Germinal center (tissue), 1 donor: ENCODE results near the gene CELSR1.

Experiments
- DNase-seq: peaks from one replicate; pipeline ENCODE4 v3.0.0; 2012; ENCODE audit warnings: mixed read lengths, low spot score

Gene CELSR1

DNA sequence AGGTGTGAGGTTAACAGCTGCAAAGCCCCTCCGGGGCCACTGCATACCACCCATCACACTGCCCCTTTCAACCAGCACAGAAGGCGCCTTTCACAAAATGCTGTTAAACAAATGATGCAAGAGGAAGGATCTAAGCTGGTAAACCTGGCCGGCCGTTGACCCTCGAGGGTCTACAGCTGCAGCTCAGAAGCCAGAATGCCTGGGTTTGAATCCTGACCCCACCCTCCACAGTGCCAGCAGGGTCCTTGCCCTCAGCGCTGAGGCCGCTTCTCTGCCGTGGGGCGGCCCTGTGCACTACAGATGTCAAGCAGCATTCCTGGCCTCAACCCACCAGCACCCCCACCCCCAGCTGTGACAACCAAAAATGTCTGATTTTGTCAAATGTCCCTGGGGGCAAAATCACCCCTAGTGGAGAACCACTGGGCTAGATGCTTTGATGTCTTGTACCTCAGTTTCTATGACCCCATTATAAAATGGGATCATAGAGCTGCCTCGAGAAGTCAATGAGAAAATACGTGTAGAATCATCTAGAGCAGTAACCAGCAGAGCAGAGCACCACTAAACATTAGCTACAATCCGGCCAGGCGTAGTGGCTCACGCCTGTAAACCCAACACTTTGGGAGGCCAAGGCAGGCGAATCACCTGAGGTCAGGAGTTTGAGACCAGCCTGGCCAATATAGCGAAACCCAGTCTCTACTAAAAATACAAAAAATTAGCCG, 77.9 kb downstream of the CELSR1 start:
- DNase-seq = no peak

GRCh38 chr22:46458525-46458924, 78.9 kb downstream of the CELSR1 start:
- DNase-seq = no peak

GRCh38 chr22:46457502-46458488, 79.6 kb downstream of the CELSR1 start:
- DNase-seq = no peak

DNA sequence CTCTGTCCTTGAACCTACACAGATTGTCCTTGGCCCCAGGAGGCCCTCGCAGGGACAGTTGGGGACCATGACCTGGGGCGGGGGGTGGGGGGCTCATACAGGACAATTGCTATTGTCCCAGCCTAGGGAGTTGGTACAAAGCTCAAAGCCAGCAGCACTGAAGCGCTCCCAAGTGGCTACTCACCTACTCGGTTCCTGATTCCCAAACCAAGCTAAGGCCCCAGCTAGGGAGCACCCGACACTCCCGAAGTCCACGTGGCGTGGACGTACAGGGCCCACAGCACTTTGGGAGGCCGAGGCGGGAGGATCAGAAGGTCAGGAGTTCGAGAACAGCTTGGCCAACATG, 80.6 kb downstream of the CELSR1 start:
- DNase-seq = no peak

DNA sequence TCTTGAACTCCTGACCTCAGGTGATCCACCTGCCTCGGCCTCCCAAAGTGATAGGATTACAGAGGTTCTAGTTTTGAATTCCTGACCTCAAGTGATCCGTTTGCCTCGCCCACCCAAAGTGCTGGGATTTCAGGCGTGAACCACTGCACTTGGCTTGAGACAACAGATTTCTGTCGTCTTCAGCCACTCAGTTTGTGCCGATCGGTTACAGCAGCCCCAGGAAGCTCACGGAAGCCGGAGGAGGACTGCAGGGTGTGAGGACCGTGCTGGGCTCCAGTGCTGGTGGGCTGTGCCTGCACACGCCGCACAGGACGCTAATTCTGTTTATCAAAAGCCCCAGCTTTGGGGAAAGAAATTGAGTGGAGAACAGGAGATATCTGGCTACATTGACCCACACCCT, 82.0 kb downstream of the CELSR1 start:
- DNase-seq = no peak

DNA sequence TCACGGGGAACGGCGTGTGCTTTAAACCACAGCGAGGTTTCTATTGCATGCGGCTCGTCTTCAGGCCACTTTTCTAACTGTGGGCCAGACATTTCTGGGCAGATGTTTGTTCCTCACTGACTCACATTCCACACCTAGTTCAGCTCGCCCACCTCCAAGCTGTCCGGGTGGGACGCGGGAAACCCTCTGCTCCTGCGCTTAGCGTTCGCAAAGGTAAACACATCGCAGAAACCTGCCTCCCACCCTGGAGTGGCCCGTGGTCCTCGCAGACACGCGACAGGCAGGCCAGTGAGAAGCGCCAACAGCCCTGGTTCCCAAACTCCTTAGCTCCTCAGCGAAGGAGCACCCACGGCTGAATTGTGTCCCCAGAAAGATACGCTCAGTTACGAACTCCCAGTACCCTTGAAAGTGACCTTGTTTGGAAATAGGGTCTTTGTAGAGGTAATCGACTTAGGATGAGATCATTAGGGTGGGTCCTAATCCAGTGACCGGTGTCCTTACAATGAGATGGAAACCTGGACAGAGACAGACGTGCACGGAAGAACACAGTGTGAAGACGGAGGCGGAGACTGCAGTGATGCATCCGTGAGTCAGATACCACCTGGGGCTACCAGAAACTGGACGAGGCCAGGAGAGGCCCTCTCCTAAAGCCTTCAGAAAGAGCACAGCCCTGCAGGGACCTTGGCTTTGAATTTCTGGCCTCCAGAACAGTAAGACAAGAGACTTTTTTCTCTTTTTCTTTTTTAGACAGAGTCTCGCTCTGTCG, 82.7 kb downstream of the CELSR1 start:
- no peak for DNase-seq

DNA sequence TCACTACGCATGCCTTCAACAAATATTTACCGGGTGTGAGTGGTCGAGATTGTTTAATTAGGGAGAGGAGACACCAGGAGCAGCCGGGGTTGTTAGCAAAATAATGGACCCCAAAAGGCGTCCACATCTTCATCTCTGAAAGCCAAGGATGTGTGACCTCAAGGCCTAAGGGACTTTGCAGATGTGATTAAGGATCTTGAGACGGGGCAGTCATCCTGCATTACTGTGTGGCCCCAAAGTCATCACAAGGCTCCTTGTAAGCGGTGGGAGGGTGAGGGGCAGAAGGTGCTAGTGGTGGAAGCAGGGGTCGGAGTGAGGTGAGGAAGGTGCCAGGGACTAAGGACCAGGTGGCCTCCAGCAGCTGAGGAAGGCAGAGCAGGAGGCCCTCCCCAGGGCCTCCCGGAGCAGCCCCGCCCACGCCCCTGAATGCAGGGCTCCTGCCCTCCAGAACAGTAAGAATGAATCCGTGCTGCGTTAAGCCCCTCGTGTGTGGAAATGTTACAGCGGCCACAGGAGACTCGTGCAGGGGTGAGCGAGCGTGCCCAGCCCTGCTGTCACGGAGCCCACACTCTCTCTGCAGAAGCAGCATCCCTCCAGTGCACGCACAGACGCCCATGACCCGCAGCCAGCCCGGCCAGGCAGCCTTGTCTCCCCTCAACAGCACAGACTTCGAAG, 83.5 kb downstream of the CELSR1 start:
- DNase-seq = no peak

DNA sequence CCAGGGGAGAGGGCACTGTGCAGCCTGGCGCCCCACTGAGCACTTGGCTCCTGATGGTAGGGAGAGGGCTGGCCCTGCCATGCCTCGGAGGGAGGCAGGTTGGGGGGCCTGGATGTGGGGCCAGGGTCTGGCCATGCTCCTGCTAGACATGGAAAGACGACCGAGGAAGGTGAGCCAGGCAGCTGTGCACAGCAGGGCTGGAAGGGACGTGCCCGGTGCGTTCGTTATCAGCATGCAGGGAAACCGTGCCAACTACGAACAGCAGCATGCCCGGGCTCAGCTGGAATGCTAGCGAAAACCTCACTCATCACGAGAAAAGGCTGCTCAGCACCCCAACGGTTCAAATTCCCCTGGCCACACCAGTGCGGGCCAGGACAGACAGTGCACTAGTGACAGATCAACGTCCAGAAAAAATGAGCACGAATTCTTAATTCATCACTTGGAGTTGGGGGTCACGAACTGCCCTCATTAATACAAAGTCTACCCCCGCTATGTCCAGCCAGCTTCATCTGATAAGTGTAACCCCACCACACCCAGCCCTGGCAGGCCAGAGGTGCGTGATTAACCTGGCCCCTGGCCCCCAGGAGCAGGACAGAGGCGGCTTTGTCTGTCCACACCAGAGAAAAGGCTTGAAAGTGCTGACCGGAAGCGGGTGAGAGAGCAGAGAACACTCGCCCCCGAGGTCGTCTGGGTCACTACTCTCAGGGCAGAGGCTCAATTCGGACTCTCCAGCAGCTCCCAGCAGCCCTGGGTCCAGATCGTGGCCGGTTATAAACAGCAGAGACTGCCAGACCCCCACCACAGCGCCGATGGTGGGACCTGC, 84.2 kb downstream of the CELSR1 start:
- no peak for DNase-seq

GRCh38 chr22:46452195-46453005, 85.0 kb downstream of the CELSR1 start:
- DNase-seq = no peak

GRCh38 chr22:46451741-46452140, 85.7 kb downstream of the CELSR1 start:
- DNase-seq = no peak

DNA sequence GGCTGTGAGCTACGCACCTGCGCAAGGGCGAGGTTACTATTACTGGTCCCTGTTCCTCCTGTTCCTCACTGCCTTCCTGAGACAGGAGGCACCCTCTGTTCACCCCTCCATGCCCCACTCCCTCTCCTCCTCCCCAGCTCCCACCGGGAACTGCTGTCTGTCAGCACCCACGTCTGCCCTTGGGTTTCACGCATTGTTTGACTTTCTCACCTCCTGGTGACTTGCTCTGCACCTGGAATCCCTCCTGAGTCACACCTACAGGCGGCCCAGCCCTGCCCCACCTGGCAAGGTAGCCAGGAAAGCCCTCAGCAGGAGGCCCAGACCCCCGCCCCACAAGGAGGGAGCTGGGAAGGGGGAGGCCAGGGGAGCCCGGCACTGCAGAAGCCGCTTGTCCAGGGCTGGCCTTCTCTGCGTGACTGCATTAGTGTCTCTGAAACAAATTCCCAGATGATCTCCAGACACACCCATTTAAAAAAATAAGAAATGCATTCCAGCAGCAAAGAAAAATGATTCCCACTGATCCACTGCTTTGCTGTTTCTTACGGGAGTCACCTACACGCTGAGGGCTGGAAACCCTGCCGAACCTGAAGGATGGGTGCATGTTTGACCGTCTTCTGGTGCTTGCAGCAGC, 86.4 kb downstream of the CELSR1 start:
- no peak for DNase-seq

DNA sequence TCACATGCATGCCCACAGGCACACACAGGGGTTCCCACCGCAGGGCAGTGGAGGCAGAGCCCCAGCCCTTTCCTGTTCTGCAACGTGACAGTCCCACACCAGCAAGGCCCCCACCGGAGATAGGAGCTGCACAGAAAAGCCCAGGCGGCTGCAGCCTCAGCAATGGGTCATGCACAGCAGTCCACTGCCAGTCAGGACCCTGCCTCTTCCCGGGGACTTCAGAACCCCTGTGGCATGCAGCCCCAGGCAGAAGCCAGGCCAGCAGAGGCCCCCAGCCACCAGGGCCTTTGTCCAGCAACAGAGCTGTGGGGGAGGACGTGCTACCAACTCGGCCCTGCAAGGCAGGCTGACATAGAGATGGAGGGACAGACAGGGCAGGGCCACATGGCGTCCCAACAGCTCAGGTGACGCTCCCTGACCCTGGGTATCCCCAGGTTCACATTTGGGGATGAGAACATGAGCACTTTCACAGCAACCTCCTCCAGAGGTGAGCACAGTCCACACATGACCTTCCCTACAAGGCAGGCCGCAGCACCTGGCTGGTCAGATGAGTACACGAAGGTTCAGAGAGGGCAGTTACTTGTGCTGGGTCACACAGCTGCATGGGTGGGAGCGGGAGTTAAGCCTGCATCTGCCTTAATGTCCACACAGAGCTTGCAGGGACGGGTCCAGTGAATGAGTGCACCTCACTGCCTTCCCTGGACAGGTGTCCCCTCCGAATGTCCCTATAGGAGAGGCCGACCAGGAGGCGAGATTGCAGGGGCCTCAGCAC, 87.3 kb downstream of the CELSR1 start:
- DNase-seq = no peak

- DNase-seq = no peak
Measured at GRCh38 chr22:46449116-46449691, 88.2 kb downstream of the CELSR1 start.

DNA sequence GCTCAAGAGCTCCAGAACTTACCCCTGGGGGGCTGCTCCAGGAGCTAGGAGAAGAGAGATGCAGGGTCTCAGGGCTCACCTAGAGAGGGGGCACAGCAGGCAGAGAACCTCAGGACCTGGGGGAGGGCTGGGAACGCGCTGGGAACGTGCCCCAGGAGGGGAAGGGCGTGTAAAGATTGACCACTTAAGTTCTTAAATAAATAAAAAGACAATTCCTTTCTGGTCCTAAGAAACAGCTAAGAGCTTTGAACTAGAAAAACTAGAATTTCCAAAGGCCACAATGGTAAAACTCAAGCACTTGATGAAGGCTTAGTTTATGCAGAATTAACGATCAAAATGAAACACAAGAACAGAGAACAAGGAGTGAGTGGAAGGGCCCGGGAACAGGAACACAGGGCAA, 89.1 kb downstream of the CELSR1 start:
- DNase-seq = no peak

DNA sequence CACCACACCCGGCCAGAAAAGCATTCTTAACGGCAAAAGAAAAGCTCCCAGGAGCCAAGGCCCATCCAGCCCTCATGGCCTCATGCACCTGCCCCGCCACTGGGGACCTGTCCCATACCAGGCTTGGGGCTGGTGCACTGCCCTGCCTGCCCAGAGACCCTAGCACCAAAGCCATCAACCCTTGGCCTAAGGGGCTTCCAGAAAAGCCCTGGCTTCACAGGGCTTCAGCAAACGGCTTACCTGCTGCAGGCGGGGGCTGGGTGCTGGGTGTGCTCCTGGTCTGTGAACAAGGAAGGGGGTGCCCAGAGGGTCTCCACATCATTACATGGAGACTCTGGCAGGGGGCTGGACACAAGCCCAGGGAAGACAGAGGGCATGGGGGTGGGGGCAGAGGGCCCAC, 89.5 kb downstream of the CELSR1 start:
- DNase-seq = no peak

DNA sequence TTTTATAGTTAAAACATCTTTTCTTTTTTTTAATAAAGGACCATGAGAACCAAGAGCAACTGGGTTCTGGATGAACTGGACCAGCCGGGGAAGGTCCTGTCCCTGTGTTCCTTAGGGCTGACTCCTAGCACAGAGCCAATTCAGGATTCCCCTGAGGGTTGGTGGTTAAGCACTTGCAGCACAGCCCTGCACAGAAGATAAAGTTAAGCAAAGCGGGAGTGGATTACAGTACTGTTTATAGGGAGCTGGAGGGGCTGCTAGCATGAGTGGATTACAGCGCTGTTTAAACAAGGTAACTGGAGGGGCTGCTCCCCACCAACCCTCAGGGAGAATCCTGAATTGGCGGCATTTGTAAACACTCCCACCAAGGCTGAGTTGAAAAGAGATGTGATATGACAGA, 90.6 kb downstream of the CELSR1 start:
- no peak for DNase-seq

- DNase-seq = no peak
Measured at GRCh38 chr22:46445771-46446420, 91.5 kb downstream of the CELSR1 start.

- no peak for DNase-seq
Measured at GRCh38 chr22:46444390-46444854, 93.0 kb downstream of the CELSR1 start.
